HG03045 (cell line): ENCODE results near the gene THSD7A.

Source experiments
- ATAC-seq: cut with Tn5 transposase; IDR thresholded peaks from one replicate; pipeline ENCODE4 v1.9.1; 2021; ENCODE audit warnings: mild to moderate bottlenecking, moderate library complexity; ENCODE audit not compliant: unreplicated experiment

Gene THSD7A

GRCh38 chr7:11751315-11751714, 80.7 kb downstream of the THSD7A start:
- ATAC-seq: no peak

GRCh38 chr7:11750191-11750590, 81.8 kb downstream of the THSD7A start:
- ATAC-seq: no peak

- ATAC-seq: no peak
Measured at GRCh38 chr7:11749629-11750028, 82.4 kb downstream of the THSD7A start.

- no peak for ATAC-seq
Measured at GRCh38 chr7:11748884-11749283, 83.1 kb downstream of the THSD7A start.

GRCh38 chr7:11747715-11748485, 84.1 kb downstream of the THSD7A start:
- ATAC-seq: no peak

GRCh38 chr7:11746591-11746990, 85.4 kb downstream of the THSD7A start:
- ATAC-seq: no peak

GRCh38 chr7:11743548-11743947, 88.5 kb downstream of the THSD7A start:
- no peak for ATAC-seq

- no peak for ATAC-seq
Measured at GRCh38 chr7:11743016-11743415, 89.0 kb downstream of the THSD7A start.

GRCh38 chr7:11742496-11742895, 89.5 kb downstream of the THSD7A start:
- no peak for ATAC-seq

GRCh38 chr7:11737723-11738122, 94.3 kb downstream of the THSD7A start:
- no peak for ATAC-seq

- no peak for ATAC-seq
Measured at GRCh38 chr7:11732207-11732606, 99.8 kb downstream of the THSD7A start.

- no peak for ATAC-seq
Measured at GRCh38 chr7:11730725-11731124, 101.3 kb downstream of the THSD7A start.

GRCh38 chr7:11727864-11728263, 104.1 kb downstream of the THSD7A start:
- ATAC-seq: no peak

GRCh38 chr7:11726794-11727155, 105.2 kb downstream of the THSD7A start:
- ATAC-seq: no peak

- no peak for ATAC-seq
Measured at GRCh38 chr7:11726001-11726793, 105.8 kb downstream of the THSD7A start.

- ATAC-seq: no peak
Measured at GRCh38 chr7:11716185-11716584, 115.8 kb downstream of the THSD7A start.

GRCh38 chr7:11714676-11715075, 117.3 kb downstream of the THSD7A start:
- ATAC-seq: no peak

GRCh38 chr7:11714205-11714604, 117.8 kb downstream of the THSD7A start:
- no peak for ATAC-seq

GRCh38 chr7:11713352-11713751, 118.6 kb downstream of the THSD7A start:
- no peak for ATAC-seq

- no peak for ATAC-seq
Measured at GRCh38 chr7:11710377-11710776, 121.6 kb downstream of the THSD7A start.

GRCh38 chr7:11709196-11709595, 122.8 kb downstream of the THSD7A start:
- no peak for ATAC-seq

- no peak for ATAC-seq
Measured at GRCh38 chr7:11707606-11708193, 124.3 kb downstream of the THSD7A start.
